NCI-H146 treated with DMSO at 0.1 percent for 48 hours (cell line): ENCODE data around the gene HSD11B1L.
"Not testable (repeated sequence)": the region's sequence is repeated elsewhere in the genome, so short reads cannot be mapped to it uniquely, and the experiment has no call there.

Source experiments
- DNase-seq: peaks from one replicate; lab custom pipeline; 2025; ENCODE audit not compliant: unreplicated experiment; lab: John Stamatoyannopoulos, UW

Gene HSD11B1L

DNA sequence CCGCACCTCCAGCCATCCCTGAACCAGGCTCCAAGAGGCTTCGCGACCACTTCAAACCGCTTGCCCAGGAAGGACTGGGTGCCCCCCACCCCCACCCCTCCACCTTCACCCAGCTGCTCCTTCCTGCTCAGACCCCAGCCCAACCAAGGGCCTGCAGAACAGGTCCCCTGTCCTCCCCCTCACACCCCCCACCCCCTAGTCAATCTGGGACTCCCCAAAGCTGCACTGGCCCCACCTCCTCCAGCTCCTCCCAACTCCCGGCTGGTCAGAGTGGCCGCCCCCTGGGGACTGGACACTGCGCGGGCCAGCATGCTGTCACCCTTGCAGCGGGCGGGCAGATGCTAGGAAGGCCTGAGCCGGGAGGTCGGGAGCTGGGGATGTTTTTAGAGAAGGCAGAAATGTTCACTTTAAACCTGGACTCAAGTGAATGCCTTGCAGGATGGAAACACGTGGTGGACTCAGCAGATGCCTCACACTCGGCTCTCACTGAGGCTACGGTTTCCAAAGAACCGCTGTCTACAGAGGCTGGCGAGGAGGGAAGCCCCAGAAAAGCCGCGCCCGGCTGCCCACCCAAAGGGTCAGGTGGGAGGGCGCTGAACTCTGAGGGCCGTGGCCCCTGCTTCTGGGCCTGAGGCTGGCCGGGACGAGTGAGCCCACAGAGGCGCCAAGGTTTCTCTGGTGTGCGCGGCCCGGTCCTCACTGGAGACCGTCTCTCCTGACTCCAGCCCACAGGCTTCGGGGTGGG lies 17.2 kb downstream of the HSD11B1L start:
- no peak for DNase-seq

DNA sequence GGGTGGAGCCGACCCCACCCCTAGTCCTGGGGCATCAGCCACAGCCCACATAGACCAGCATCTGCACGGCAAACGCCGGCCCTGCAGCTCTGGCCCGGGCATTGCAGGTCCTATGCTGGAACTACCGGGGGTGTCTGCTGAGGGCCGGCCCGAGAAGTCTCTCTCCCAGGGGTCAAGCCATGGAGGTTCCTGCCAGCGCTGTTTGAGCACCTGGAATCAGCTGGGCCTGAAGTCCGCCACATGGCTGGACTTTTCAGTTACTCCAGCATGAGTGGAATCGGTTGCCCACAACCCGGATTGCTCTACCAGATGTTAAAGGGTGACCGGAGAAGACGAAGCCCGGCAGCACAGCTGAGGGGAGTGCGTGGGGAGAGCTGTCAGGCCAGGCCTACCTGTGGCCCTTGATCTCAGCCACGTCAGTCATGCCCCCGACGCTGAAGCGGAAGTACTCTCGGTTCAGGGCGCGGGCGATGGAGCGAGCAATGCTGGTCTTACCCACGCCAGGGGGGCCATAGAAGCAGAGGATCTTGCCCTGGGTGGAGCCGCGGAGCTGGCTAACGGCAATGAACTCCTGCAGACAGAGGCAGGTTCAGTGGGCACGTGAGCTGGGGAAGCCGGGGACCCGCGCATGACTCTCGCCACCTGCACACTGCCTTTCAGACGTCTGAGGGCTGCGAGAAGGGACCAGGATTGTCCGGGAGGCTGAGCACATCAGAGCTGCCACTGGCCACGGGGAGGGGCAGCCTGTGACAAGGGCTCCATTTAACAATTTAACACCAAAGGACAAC lies 18.0 kb downstream of the HSD11B1L start:
- no peak for DNase-seq

DNA sequence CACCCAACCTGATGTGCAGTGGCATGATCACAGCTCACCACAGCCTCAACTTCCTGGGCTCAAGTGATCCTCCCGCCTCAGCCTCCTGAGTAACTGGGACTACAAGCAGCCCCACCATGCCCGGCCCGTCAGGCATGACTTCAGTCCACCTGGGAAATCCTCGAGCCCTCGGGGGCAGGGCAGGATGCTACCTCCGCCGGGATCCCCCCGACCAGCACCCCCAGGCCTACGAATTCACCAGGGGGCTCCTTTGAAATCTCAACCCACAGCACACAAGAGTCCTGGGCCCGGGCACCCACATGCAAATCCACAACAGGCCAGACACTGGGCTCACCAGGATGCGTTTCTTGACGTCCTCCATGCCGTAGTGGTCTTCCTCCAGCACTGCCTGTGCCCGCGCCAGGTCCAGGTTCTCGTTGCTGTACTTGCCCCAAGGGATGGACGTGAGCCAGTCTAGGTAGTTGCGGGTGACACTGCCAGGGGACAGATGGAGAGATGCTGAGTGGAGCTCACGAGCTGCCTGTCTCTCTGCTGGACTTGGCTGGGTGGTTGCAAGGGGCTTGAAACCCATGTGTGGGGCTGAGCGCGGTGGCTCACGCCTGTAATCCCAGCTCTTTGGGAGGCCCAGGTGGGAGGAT lies 19.7 kb downstream of the HSD11B1L start:
- DNase-seq = no peak

DNA sequence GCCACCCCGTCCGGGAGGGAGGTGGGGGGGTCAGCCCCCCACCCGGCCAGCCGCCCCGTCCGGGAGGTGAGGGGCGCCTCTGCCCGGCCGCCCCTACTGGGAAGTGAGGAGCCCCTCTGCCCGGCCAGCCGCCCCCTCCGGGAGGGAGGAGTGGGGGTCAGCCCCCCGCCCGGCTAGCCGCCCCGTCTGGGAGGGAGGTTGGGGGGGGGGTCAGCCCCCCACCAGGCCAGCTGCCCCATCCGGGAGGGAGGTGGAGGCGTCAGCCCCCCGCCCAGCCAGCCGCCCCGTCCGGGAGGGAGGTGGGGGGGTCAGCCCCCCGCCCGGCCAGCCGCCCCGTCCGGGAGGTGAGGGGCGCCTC lies 21.2 kb downstream of the HSD11B1L start:
- not testable (repeated sequence) for DNase-seq

DNA sequence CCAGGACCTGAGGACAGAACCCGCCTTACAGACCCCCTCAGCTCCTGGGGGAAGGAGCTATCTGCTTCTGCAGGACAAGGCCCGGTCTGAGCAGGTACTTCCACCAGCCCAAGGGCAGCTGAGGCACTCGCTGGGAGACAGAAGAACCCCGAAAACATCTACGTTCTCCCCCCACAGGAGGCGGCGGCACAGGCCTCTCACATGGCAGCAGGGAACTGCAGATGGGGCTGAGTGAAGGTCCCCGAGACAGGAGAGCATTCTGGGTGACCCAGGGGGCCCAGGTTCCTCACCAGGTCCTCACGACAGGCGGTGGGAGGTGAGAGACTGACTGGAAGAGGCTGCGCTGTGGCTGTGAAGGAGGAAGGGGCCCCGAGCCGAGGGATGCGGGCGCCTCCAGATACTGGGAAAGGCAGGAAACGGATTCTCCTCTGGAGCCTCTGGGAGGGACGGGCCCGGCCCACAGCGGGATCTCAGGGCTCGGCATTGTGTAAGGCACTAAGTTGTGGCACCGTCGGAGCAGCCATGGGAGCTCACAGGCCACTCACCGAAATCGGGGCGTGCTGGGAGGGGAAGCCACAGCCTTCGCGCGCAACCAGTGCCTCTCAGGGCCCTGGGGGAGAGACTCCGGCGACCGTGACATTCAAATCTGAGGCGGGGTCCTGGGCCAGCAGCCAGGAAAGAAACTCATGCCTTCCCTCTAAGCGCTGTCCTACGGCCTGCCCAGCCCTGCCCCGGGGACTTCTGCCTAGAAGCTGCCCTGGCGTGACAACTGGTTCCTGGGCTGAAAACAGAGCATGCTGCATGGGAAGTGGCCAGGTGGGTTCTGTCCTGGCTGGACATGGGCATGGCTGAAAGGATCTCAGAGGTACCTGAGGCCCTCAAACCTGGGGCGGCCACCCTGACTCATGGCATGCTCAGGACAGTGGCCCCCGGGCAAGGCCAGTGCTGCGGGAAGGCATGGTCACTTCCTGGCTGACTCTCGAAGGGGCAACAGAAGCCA lies 23.3 kb downstream of the HSD11B1L start:
- DNase-seq = no peak

DNA sequence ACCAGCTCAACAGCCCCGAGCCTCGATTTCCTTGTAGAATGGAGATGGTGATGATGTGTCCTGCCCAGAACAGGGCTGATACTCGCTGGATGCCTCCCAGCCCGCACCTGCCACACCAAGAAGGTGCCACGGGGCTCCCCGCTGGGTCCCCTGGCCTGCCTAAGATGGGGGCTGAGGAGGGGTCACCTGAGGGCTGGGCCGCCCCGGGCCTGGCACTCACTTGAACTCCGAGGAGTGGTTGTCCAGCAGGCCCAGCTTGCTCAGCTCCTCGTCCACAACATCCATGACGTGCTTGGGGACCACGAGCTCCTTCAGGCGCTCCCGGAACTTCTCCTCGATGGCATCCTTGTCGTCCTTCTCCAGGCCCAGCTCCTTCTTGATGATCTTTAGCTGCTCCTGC lies 24.7 kb downstream of the HSD11B1L start:
- DNase-seq = no peak

DNA sequence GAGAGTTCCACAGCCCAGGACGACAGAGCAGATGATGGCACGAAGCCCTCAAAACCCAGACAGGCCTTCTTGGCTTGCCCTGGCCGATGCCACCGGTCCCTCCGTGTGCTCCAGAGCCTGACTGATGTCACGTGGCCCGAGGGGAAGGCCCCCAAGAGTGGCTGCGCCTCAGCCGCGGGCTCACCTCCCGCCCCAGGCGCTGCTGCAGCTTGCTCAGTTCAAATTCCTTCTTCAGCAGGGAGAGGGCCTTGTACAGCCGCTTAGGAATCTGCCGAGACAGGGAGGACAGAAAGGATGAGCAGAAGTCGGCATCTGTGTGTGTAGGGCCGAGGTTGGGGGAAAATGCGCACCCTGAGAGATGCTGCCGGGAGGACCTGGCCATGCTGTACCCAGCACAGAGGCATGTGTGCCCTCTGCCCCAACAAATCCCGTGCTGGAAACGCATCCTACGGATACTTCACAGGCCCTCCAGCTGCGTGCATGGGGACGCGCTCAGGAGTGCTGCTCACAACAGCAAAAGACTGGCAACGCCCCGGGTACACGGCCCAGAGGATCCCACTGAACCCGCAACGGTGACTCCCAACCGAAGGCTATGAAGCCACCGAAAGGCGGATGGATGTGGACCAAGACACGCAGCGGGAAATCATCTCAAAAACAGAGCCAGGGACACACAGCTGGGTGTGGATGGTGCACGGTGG lies 26.2 kb downstream of the HSD11B1L start:
- no peak for DNase-seq

DNA sequence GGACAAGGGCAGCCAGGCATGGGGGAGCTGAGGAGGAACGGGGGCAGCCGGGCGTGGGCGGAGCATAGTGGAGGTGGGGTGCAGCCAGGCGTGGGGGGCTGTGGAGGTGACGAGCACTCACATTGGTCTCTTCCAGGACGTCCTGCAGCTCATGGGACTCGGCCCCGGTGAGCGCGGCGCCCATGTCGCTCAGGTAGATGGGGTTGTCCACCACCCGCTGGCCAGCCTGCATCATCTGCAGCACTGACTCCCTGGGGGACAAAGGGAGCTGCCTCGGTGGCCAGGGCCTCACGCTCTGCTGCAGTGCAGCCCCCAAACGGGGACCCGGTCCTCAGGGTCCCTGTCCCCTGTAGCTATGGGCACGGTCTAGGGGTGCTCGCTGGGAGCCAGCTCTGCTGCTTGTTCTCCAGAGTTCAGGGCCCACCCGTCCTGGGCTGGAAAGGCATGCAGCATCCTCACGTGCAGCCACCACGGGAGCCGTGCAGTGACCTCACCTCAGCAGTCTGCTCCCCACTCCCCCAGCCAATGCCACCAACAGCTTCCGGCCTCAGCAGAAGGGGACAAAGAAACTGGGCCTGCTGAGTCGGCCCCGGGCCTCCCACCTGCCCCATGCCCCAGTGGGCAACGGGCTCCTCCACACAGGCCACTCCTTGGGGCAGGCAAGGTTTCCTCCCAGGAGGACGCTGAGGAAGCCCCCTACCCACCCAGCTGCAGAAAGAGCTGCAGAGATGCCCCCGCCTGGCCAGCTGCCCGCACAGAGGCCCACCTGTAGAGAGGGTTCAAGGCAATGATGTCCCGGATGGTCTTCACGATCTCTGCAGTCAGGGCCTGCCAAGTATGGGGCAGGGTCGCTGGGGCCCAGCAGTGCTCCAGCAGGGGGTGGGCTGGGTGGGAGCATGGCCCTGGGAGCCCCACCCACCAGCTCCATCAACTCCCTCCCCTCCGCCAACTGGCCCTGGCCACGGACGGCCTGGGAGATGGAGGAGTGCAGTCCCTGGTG lies 27.0 kb downstream of the HSD11B1L start:
- DNase-seq = no peak

DNA sequence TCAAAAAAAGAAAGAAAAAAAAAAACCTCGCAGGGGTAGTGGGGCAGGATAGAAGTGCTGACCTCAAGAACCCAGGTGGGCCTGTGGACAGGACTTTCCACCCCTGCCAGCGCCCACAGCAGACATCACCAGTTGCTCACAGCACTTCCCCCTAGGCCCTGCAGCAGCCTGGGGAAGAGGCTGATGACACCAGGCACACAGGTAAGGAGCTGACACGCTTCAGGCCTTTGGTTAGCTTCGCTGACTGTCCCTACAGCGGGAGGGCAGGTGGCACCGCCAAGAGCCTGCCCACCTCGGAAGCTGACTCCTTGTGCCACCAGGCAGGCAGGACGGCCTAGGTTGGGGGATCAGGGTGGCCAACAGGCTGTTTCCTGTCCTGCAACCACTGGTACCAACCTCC lies 30.2 kb downstream of the HSD11B1L start:
- no peak for DNase-seq

DNA sequence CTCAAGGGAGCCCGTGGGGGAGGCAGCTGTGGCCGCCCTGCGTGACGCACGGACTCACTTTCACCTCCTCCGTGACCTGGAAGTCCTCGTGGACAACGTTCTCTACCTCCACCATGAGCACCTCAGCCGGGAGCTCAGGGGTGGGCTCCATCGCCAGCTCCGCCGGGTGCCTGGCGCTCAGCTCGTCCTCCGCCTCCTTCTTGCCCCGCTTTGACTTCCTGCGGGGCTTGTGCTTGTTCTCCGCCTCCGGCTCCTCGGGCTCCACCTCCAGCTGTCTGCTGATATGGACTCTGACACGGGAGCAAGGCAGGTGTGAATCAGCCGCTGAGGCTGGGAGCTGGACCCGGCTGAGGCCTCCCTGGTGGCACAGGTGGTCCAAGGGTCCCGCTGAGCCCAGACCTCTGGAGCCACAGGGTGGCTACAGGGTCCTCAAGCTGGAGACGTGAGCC lies 30.9 kb downstream of the HSD11B1L start:
- DNase-seq = no peak

DNA sequence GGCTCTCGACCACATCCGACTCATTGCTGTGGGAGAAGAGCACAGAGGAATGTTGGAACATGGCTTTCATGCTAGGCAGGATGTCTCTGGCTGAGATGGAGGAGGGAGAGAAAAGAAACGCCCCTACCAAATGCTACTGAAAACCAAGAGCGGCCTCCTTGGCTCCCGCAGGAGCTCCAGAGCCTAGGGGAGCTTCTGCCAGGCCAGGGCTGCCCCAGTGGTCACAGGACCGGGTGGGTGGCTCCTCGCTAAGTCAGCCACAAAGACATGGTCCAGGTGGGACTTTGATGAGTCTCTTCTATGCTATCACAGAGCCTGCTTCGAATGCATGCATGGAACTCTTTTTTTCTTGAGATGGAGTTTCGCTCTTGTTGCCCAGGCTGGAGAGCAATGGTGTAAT lies 32.4 kb downstream of the HSD11B1L start:
- no peak for DNase-seq

DNA sequence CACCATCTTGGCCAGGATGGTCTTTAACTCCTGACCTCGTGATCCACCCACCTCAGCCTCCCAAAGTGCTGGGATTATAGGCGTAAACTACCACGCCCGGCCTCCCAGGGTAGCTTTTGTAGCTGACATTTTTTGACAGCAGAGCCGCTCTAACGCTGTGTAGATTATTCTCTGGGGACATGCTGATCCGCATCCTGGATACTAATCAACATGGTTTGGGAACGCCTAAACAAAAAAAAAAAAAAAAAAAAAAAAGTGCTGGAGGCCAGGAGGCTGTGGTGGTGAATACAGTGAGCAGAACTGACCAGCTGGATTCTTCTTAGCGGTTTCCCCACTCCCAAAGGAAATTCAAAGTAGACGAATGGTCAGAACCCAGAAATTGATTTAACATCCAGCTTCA lies 34.0 kb downstream of the HSD11B1L start:
- DNase-seq = no peak

DNA sequence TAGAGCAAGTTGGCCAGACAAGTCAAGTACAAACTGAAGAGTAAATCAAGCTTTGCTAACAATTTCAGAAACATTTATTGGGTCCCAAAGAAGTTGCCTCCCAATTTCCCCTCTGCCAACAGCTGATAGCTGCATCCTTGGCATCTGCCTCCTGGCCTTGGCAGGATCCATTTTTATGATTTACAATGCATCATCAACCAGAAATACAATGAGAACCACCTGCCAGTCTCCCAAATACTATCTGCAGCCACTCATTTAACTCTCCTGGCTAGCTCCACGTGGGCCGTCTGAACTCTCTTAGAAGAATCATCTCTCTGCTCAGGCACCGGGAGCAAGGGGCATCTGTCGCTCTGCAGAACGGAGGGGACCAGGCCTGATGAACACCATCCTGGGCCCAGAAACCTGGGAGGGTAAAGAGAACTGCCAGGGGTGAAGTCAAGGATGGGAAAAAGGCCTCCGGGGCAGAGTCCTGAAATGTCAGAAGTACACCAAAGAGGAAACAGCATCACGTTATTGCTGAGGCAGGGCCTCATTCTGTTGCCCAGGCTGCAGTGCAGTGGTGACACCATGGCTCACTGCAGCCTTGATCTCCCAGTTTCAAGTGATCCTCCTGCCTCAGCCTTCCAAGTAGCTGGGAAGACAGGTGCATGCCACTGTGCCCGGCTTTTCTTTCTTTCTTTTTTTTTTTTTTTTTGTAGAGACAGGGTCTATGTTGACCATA lies 36.5 kb downstream of the HSD11B1L start:
- DNase-seq = no peak

DNA sequence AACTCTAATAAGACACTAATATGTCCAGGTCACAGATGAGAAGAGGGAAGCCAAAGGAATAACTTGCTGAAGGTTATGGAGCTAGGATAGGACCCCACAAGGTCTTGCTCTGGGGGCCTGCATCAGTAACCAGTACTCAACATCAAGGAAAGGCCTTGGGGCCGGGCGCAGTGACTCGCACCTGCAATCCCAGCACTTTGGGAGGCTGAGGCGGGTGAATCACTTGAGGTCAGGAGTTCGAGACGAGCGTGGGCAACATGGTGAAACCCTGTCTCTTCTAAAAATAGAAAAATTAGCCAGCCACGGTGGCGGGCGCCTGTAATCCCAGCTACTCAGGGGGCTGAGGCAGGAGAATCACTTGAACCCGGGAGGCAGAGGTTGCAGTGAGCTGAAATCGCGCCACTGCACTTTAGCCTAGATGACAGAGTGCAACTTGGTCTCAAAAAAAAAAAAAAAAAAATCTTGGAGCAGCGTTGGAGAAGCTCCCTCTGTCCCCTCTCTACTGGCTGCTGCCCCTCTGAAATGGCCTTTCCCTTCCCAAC lies 37.3 kb downstream of the HSD11B1L start:
- no peak for DNase-seq

DNA sequence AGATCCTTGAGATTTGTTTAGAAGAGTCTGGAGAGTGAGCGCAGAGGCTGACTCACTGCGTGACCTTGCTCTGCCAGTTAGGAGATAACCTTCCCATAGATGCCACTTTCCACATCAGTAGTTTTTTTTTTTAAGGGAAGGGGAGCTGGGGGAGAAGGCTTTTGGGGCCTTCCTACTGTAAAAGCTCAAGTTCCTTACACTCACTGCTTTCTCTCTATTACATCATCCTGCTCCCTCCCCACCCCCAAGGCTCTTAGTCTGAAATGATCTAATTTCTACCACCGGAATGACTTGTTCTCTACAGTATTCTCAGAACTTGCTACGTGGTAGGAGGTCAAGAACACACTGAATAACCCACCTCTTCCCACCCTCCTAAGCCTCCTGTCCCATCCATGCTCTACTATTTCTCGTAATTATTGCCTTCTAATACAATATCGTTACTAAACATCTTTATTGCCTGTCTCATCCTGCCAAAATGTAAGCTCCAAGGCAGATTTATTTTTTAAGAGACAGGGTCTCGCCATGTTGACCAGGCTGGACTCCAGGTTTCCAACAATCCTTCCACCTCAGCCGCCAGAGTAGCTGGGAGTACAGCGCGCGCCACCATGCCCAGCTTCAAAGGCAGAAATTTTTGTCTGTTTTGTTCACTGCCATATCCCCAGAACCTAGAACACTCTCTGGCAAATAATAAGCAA lies 37.9 kb downstream of the HSD11B1L start:
- no peak for DNase-seq

DNA sequence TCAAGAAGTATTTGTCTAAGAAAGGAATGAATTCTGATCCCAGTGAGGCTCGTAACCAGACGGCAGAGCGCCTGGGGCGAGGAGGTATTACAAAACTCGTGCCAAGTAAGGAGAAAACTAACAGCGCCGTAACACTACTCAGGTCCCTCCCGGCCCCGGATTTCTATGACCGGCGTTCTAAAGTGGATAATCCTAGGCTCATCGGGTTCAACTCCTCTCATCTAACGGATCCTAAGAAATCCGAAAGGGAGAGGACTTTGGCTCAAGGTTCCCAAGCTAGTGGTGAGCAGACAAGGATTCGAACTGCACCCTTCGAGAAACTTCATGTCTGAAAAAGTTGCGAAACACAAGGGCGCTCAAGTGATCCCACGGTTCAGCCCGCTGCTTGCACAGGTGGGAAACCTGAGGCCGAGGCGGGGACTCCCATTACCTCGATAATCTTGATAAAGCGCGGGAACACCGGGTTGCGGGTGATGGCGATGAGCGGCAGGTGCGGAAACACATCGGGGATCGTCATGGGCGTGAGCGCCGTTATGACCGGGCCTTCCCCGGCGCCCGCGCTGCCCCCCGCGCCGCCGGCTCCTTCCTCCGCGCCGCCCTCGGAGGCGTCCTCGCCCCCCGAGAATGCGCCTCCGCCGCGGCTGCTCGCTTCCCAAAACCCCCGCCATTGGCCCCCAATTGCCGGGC lies 38.6 kb downstream of the HSD11B1L start:
- no peak for DNase-seq
